Stimulated activated naive CD8-positive, alpha-beta T cell treated with anti-CD3 and anti-CD28 coated beads, Interleukin-15, Interleukin-2, amounts not matched to agents 100 U/mL and 50 U/mL, for 24 hours (primary cell): ENCODE results near the gene SIM1.
"Not testable (repeated sequence)": the region's sequence is repeated elsewhere in the genome, so short reads cannot be mapped to it uniquely, and the experiment has no call there.

Source experiments
- ATAC-seq: fragments of 150-1000 bp; cut with Tn5 transposase; one replicate; pipeline ENCODE4 v1.10.0; 2021
- DNase-seq: peaks from one replicate; pipeline ENCODE4 v3.0.0; 2021

SIM1 gene

DNA sequence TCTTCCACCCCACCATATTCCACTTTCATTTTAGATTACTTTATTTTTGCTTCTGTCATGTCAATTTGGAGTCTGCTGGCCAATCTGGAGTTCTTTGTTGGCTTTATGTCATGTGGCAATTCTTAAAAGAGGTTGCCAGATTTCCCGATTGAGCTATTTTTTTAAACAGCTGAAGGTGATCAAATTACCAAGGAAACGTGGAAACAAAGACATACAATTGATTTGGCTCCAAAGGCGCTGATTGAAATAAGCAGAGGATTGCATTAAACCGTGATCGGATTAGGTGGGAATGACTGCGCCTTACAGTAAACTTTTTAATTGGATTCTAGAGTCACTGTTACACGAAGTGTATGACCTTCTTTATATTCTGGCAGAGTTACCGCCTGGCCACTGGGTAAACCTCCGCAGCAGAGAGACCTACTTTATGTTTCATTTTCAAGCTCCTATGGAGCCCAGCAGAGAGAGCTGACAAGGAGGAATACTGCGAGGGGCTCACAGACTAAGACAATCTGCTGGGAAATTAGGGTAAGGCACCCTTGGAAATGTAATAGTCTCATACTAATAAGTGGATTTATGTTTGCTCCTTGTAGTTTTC, 37.9 kb downstream of the SIM1 start:
- DNase-seq (no peak), ATAC-seq (no peak)

DNA sequence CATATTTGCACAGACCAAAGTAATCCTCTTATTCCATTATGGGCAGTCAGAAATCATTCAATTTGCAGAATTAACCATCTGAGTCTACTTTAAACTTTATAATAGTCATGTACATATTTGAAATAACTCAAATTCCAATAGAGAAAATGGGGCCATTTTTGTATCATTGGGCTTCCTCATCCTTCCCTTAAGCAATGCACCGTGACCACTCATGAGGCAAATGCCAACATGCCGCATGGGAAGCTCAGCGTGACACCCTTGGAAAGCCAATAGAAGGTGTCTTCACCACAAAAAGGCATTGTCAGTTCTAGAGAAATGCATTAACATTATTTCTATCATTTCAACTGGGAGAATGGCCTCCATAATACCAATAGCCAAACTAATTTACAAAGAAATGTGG, 38.5 kb downstream of the SIM1 start:
- ATAC-seq (no peak), DNase-seq (no peak)

DNA sequence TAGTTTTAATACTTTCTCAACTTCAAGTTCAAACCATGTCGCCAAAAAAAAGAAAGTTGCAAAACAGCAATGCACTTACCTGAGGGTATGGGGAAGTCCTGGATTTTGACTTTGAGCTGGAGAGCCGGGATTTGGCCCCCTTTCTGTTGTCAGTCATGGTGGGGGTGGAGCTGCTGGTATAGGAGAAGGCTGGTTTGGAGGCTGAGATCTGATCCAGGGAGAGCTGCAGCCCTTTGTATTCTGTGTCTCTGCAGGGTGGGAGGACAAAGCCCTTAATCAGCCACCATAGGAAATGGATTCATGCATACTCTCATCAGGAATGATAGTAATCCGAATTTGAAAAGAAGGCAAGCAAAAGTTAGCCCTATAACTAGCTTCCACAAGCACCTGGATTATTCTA, 44.0 kb downstream of the SIM1 start:
- ATAC-seq (no peak), DNase-seq (no peak)

DNA sequence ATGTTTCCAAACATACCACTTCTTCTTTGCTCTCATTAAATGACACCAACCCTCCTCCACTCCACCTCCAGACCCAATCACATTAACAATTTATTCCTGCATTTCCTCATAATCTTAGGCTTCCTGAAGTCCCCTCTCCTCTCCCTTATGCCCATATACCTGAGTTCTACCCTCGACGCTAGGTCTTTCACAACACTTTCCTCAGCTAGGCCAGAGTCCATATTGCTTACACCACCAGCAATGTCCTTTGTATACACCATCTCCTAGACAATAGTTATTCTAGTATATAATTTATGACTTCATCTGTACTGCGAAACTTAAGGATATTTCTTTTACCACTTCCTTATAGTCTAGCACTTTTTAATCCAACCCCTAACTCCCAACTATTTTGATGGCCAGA, 47.7 kb downstream of the SIM1 start:
- DNase-seq (no peak), ATAC-seq (no peak)

DNA sequence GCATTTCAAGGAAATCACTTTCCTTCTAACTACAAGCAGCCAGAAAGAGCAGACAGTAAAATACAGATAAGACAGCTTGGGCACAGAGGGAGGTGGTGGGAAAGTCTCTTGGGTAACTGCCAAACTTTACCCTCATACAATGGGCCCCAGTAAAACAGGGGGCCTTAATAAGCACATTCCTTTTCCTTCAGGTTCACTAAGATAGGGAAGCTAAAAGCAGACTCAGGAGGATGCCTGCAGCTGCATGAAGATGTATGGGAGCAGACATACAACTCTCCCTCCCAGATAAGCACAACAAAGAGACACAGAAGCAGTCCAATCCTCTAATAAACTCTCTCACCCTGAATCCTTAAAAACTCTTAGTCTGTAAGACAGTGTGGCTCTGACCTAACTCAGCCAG, 49.0 kb downstream of the SIM1 start:
- no peak for DNase-seq
- ATAC-seq: no peak

DNA sequence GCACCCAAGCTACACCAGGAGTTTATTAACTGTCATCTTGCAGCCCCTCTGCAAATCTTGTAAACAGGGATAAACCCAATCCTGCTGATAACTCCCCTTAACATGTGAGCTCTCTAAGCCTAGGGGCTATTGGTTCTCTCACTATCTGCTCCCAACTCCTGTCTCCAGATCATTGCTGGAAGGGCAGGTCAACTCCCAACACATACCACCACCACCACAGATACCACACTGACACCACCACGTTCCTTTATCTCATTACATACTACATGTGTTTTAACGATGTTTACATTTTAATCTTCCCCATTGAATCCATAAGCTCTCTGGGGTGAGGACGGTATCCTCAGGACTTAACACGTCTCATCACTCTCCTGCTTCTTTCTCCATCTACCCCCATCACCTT, 51.8 kb downstream of the SIM1 start:
- no peak for DNase-seq

DNA sequence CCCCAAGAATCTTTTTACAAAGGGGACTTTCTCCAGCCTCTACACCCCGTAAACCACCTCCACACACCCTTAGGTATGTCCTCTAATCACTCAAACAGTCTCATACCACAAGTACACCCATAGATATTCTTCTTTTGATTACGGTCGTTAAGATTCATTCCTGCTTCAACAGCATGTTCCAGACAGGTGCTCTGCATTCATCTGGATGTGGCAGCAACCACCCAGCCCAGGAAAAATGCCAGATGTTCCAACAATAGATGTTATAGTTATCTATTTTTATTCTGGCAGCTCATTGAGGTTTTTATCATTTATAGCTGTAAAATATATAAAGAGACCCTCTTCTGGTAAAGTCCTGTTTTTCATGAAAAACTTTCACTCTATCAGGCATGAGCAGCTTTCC, 60.7 kb downstream of the SIM1 start:
- ATAC-seq (no peak), DNase-seq (no peak)

More for the DNA sequence above, 51.8 kb downstream of the SIM1 start:
- no peak for ATAC-seq

DNA sequence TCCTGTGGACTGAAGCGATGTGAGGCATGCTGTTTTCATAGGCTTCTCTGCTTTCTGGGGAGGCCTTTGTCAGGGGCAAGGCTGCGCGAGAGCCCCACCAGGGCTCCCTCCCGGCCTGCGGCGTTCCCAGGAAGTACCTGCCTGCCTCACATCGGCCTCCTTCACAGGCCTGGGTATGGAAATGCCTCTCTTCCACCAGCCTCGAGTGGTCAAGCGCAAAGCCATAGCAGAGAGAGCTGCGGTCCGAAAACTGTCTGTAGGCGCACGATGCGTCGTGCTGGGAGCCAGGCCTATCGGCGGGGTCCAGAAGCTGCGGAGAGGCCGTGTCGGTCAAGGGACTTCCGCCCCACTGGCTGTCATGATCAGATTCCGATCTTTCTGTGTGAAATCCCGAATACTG, 71.2 kb downstream of the SIM1 start:
- ATAC-seq (no peak), DNase-seq (no peak)

DNA sequence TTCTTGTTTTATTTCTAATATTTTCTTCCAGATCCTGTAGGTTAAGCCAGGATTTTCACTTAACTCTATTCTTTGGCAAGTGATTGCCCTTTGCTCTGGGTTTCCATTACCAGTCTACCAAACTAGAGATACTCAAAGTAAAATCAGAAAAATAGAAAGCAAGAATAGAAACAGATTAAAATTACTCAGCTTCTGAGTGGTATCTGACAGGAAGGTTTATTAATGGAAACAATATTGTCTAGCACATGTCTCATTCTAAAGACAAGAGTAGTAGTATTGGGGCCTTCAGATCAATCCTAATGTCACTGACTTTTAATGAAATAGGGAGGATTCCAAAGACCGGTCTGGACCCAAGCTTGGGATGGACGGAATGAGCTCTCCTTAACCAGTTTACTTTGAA, 72.3 kb downstream of the SIM1 start:
- ATAC-seq (no peak), DNase-seq (no peak)

DNA sequence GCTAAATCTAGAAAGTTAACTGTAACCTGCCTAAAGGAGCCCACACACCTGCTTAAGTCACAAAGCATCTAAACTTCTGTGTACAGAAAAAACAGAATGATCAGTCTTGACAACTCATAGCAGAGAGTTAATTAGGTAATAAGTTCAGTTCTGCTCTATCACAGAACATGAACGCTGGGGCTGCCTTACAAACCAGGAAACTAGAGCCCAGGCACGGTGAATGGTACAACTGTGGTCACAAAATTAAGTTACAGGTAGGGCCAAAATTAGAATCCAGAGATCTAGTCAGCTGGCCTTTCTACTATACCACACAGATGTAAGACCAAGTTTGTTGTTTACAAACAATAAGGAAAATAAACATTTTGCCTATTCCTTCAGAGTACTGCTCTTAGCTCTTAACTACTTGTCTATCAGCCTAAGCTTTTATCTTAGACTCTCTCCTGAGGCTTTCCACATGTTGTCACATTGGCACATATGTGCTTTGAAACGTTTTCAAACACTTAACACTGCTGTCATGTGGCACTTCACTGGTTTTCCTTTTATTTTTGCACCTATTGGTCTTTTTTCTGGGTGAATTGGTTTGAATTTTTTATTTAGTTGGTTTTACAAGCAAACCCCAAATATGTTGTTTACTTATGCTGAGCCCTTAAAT, 75.7 kb downstream of the SIM1 start:
- DNase-seq: no peak
- ATAC-seq: no peak

DNA sequence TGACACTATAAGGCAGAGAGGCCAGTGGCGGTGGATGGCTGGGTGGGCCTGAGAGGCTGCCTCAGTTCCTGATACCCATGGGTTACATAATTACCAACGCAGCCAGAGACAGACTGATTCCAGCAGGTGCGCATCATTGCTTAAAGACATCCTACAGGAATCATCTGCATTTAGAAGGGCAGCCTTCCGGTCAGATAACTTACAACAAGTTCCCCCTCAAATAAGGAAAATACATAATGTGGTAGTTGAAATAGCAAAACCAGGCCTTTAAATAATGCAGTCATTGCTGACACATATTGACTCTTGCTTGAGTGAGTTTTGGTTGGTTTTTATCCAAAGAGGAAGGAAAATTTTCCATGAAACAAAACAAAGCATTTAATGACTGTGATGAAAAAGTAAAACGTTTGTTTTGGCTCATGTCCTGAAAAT, 81.9 kb downstream of the SIM1 start:
- ATAC-seq: no peak
- DNase-seq: no peak

DNA sequence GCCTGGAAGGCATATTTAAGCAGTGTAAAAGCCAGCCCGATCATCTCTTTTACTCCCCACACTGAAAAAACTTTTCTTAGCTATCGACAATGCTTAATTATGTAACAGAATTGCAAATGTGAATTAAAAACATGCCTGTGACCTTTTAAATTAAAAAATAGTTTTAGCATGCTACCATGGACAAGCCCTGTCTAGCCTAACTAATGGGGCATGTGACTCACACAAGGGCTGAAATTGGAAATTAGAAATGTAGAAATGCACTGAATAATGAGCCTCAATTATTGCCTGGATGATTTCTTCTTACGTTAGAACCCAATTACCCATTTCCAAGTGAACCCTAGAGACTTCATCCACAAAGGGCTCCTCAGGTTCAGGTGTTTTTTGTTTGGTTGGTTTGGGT, 82.7 kb downstream of the SIM1 start:
- DNase-seq (no peak), ATAC-seq (no peak)

DNA sequence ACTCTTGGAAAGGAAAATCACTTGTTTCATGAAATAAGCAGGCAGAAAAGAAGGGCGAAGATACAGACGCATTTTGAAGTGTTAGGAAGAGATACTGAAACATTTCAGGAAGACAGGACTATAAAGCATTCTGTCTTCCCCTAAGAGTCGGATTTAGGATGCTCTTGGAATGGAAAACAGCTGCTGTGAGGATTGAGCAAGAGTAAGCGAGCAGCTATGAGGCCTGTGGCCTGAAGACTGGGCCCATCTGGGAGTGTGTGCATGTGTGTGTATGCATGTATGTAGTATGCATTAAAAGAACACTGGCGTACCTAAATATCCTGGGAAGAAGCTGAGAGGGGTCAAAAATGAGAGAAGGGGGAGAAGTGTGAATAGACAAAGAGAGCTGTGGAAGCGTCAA, 83.6 kb downstream of the SIM1 start:
- ATAC-seq: no peak
- no peak for DNase-seq

DNA sequence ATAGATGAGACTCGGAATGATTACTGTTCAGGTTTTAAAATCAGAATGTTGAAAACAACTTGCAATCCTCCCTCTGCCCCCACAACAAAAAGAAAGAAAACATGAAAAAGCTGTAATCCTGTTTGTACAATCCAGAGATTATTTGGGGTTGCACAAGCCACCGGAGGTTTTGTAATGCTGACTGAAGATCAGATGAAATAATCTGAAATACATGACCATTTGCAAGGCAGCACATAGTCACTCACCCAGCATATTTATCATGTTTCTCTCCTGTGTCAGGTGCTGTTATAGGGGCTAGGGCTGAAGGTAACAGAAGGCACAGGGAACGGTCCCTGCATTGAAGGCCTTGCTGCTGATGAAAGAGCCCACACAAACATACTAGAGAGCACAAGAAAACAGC, 85.3 kb downstream of the SIM1 start:
- no peak for DNase-seq
- no peak for ATAC-seq

DNA sequence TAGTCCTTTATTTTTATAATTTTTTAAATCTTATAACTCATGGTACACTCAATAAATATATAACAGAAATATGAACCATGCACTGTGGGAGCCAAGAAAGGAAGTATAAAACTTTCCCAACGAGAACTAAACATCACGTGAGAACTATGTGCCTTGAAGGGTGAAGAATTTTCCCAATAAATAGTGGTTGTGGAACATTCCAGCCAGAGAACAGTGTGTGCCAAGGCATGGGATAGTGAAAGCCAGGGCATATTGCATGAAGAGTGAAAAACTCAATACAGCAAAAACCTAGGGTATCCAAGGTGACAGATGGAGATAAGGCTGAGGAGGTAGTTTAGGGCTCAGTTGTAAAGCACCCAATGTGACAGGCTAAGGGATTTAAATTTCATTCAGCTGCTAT, 86.1 kb downstream of the SIM1 start:
- ATAC-seq (no peak), DNase-seq (no peak)

DNA sequence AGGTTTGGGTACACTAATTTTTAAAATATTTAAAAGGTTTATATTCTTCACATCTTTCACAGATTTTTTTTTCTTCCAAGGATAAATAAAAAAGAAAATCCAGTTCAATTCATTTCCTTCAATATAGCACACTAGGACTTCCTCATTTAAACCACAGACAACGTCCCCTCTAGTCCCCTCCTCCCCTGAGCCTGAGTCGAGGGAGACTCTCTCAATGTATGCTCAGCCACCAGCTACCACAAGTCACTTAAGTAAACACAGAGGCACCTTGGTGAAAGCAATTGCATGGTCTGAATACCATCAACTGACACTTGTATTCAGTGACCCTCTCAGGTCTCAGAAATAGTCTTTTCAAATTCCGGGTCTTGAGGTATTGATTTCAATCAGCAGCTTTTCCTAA, 88.6 kb downstream of the SIM1 start:
- no peak for ATAC-seq
- DNase-seq: no peak

DNA sequence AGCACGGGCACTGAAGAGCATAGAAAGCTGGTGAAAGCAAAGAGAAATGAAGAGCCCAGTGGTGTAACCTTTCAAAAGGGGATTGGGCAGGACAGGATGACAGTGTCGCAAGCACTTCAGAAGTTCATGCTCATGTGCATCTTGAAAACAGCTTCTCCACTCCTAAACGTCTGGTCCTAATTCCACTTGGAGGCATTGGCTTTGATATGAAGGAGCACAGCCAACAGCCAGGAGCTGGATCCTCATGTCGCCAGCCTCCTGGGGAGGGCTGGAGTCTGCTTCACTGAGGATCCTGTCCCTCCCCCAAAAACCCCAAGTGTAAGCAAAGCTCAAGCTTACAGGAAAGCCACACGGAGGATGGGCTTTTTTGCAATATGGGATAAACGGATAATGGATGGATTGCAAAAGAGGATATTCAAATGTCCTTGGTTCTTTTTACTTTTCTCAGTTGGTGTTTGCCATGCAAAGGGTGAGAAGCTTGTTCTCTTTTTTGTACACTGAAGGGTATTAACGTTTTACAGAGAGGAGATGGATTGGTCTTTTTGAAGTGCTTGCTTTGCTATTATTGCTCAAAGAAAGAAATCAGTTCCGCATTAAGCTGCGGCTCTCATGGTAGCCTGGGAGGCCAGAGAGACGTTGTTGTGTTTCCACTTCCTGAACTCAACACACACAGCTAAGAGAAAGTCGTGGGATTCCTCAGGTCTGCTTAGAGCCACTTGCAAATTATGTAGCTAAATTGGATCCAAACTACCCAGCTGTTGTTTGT, 92.2 kb downstream of the SIM1 start:
- DNase-seq (no peak), ATAC-seq (no peak)

DNA sequence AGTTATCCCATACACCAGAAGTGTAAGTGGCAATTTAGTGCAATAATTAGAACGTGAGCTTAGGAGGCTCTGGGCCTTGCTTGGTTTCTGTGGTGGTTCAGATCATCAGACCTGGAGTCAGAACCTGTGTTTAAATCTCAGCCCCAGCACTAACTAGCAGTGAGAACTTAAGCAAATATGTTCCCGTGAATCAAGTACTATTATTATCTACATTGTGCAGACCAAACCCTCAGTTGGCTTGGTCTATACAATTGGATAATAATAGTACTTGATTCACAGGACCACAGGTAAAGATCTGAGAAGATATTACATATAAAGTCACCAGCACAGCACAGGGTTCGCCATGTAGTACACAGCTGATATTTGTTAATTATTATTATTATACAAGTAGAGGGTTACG, 93.1 kb downstream of the SIM1 start:
- DNase-seq: no peak

DNA sequence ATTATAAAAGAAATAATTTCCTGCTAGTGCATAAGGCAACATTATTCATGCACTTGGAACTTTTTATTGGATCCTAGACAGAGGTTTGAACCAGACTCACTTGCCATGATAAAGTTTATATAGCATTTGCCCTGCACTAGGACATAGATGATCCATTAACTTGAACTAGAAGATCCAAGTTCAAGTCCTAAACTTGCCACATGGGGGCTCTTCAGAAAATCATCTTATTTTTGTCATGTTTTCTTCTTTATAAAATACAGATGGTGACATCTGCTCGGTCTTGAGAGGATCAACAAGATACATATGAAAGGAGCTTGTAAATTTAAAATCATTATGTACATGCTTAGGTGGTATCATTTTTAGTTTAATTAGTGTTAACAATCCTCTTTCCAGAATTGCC, 94.5 kb downstream of the SIM1 start:
- DNase-seq (no peak), ATAC-seq (no peak)

More for the DNA sequence above, 93.1 kb downstream of the SIM1 start:
- no peak for ATAC-seq

DNA sequence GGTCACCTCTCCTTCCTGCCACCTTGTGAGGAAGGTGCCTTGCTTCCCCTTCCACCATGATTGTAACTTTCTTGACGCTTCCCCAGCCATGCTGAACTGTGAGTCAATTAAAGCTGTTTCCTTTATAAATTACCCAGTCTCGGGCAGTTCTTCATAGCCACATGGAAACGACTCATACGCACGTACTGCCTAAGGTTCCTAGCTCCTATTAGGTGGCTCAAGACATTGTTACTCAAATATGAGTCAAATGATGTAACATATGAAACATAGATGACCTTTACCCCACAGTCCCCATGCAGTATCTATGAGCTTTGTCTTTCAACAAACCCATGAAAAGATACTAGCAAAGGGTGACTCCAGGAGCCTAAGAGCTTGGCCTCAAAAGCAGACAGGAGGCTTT, 98.3 kb downstream of the SIM1 start:
- no peak for DNase-seq
- no peak for ATAC-seq

DNA sequence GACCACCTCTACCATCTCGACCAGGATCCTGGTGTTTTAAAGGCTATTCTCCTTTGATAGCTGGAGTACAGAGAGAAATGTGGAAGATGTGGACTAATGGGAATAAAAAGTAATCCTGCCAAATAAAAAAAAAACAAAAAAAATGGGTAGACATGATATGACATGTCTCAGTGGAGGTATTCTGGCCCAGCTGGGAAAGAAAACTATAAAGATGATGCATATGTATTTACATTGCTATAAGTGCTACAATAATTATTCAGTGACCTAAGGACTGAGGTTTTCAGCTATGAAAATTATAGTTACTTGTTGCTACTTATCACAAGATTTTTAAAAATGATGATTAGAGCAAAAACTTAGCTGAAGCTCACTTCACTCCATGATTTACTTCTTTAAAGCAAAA, 101.1 kb downstream of the SIM1 start:
- DNase-seq (no peak), ATAC-seq (no peak)

DNA sequence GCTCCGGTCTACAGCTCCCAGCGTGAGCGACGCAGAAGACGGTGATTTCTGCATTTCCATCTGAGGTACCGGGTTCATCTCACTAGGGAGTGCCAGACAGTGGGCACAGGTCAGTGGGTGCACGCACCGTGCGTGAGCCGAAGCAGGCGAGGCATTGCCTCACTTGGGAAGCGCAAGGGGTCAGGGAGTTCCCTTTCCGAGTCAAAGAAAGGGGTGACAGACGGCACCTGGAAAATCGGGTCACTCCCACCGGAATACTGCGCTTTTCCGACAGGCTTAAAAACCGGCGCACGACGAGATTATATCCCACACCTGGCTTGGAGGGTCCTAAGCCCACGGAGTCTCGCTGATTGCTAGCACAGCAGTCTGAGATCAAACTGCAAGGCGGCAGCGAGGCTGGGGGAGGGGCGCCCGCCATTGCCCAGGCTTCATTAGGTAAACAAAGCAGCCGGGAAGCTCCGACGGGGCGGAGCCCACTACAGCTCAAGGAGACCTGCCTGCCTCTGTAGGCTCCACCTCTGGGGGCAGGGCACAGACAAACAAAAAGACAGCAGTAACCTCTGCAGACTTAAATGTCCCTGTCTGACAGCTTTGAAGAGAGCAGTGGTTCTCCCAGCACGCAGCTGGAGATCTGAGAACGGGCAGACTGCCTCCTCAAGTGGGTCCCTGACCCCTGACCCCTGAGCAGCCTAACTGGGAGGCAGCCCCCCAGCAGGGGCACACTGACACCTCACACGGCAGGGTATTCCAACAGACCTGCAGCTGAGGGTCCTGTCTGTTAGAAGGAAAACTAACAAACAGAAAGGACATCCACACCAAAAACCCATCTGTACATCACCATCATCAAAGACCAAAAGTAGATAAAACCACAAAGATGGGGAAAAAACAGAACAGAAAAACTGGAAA, 109.7 kb downstream of the SIM1 start:
- DNase-seq, ATAC-seq: not testable (repeated sequence)
